K562 (cell line): ENCODE measurements around the gene RNF223. TPM values are rescaled to one million over a fixed set of nuclear protein-coding genes. Genes with fewer than 3 reads are reported as not detected.

Experiments used
- ARID3A ChIP-seq: IDR thresholded peaks from 2 replicates; pipeline ENCODE4 v1.6.1; 2012; ENCODE audit warnings: low read depth, low read length, improper control_type of control experiment, borderline replicate concordance
- ARID3B ChIP-seq: fragments of 250-450 bp; sonication (Bioruptor Pico); IDR thresholded peaks from 2 replicates; pipeline ENCODE4 v1.4.0; 2020; ENCODE audit warnings: borderline replicate concordance
- BCLAF1 ChIP-seq, 2 experiments: fragments of 450-650 bp in 1 of 2; IDR thresholded peaks; 2 replicates each; pipeline ENCODE4 v1.6.1; 2011 to 2017; ENCODE audit warnings: low read depth in 2 of 2, antibody characterized with exemption in 1 of 2, borderline replicate concordance in 1 of 2, low read length in 1 of 2, mild to moderate bottlenecking in 1 of 2, mixed read lengths in 1 of 2; ENCODE audit not compliant: control insufficient read depth in 1 of 2
- DNMT1 ChIP-seq: fragments of 450-650 bp; IDR thresholded peaks from 2 replicates; pipeline ENCODE4 v1.6.1; 2016; ENCODE audit warnings: antibody characterized with exemption, mild to moderate bottlenecking
- VEZF1 ChIP-seq: fragments of 200-800 bp; sonication (Bioruptor generic); IDR thresholded peaks from 2 replicates; pipeline ENCODE4 v1.6.1; 2017; ENCODE audit warnings: missing genetic modification characterization, missing compliant biosample characterization
- ZBED1 ChIP-seq: IDR thresholded peaks from 2 replicates; pipeline ENCODE4 v1.6.1; 2014
- ZNF347 ChIP-seq: fragments of 450-650 bp; formaldehyde crosslinking; IDR thresholded peaks from 2 replicates; pipeline ENCODE4 v1.4.0; 2020; ENCODE audit warnings: low read depth, mild to moderate bottlenecking, moderate library complexity
- polyA plus RNA-seq, 8 experiments: library from polyadenylated mRNA; depleted of rRNA in 4 of 8; stranded (reverse) in 5 of 8; unstranded in 3 of 8; fragments of >200 nt; fragmentation: Nextera tagmentation in 2 of 8; fragmentation: Illumina TruSeq in 1 of 8; extraction: Ambion mirVana in 2 of 8; extraction: Trizol in 1 of 8; gene quantifications; 2 replicates each; pipeline versions ENCODE4 v1.2.1 to v1.2.3, GENCODE V29; 2011 to 2014; ENCODE audit warnings: inconsistent platforms in 1 of 8, missing spikeins in 1 of 8
- total RNA-seq, 7 experiments: library from RNA; depleted of rRNA in 6 of 7; stranded (reverse); fragments of >200 nt in 6 of 7; fragmentation: Illumina TruSeq in 2 of 7; extraction: Trizol in 2 of 7; gene quantifications; 2 replicates each; pipeline versions ENCODE4 v1.2.1 to v1.2.3, GENCODE V29; 2011 to 2021; ENCODE audit warnings: low replicate concordance in 1 of 7

The RNF223 gene
- total and polyA plus RNA-seq, 9 of the 15 experiments (the other 6 are each of a cell fraction or from before 2014, with no cell fraction given): 0.04 to 0.32 TPM; not detected in 7

- TF ChIP-seq ARID3B (CRISPR knock-in tag): no peak
- no peak for TF ChIP-seq BCLAF1 (IDR thresholded peaks at IDR 0.05; ENCODE audit: borderline replicate concordance in 1 of 2, control insufficient read depth in 1 of 2, low read depth in 2 of 2, low read length in 1 of 2)
- no peak for TF ChIP-seq ARID3A
- TF ChIP-seq ZNF347 (CRISPR knock-in tag): no peak
- TF ChIP-seq VEZF1: peak; percentile 37
- no peak for TF ChIP-seq ZBED1
- no peak for TF ChIP-seq DNMT1
Observed at GRCh38 chr1:1091344-1092148, 17.4 kb upstream of the RNF223 start (continued).
